ENCODE data around the gene BHLHA15.

DNA sequence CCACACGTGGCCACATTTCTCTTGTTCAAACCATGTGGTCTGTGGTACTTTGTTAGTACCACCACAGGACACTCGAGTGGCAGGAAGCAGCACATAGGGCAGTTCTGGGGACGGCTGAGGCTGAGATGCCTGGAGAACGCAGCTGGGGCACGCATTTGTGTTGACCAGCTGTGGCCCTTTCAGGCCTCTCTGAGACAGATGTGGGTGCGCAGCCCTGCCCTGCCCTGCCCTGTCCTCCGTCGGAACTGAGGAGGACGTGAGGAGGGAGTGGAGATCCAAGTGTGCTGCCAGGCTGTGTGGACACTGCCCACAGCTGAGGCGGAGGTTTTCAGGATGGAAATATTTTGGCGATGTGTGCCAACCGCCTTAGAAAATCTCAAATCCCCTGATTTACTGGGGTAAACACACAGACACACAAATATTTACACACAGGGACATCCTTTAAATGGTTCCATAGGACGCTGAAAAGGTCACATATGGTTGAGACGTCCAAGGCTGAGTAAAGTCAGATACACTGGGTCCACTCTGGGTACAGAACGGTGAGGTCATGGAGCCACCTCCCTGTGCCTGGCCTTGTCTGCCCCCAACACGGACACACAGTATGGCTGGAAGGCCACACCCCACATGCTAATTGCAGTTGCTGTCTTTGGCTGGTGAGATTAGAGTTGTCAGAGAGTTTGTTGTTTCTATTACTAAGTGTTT, 14.8 kb downstream of the BHLHA15 start:
- TF ChIP-seq, protein P1, sequence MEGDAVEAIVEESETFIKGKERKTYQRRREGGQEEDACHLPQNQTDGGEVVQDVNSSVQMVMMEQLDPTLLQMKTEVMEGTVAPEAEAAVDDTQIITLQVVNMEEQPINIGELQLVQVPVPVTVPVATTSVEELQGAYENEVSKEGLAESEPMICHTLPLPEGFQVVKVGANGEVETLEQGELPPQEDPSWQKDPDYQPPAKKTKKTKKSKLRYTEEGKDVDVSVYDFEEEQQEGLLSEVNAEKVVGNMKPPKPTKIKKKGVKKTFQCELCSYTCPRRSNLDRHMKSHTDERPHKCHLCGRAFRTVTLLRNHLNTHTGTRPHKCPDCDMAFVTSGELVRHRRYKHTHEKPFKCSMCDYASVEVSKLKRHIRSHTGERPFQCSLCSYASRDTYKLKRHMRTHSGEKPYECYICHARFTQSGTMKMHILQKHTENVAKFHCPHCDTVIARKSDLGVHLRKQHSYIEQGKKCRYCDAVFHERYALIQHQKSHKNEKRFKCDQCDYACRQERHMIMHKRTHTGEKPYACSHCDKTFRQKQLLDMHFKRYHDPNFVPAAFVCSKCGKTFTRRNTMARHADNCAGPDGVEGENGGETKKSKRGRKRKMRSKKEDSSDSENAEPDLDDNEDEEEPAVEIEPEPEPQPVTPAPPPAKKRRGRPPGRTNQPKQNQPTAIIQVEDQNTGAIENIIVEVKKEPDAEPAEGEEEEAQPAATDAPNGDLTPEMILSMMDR (IDR thresholded peaks at IDR 0.05) = no peak
- TF ChIP-seq POLR2A (IDR thresholded peaks at IDR 0.05) = no peak
